Peyer's patch (tissue), 4 donors: ENCODE measurements around the gene SLC14A1.

Experiments used
- CTCF ChIP-seq, 6 experiments: fragments of 450-650 bp in 4 of 6; fragments of 200-600 bp in 2 of 6; sonication (generic) in 1 of 6; IDR thresholded peaks; one replicate each; pipeline ENCODE4 v1.5.1; 2017 to 2019; ENCODE audit warnings: antibody characterized with exemption in 6 of 6, mild to moderate bottlenecking in 3 of 6, moderate library complexity in 1 of 6
- POLR2A ChIP-seq, 2 donors: fragments of 450-650 bp; IDR thresholded peaks; one replicate each; pipeline ENCODE4 v1.5.1; 2017; ENCODE audit warnings: antibody characterized with exemption in 2 of 2, mild to moderate bottlenecking in 2 of 2, moderate library complexity in 2 of 2

- TF ChIP-seq CTCF (IDR thresholded peaks at IDR 0.05) (no peak), POLR2A (IDR thresholded peaks at IDR 0.05) (no peak)
Measured at GRCh38 chr18:45678850-45679249, 45.1 kb upstream of the SLC14A1 start.
